HEK293 (cell line): Measurements from ENCODE around the gene PARD6G.

Source experiments
- CTCF ChIA-PET: fragments of 350-600 bp; formaldehyde crosslinking; extraction: SDS; loops from one replicate; lab custom pipeline; 2021; ENCODE audit warnings: antibody characterized with exemption; lab: Yijun Ruan, JAX
- POLR2A ChIA-PET: fragments of 300-600 bp; formaldehyde crosslinking; extraction: SDS; loops from one replicate; lab custom pipeline; 2020; ENCODE audit warnings: antibody characterized with exemption, inconsistent platforms; lab: Yijun Ruan, JAX
- H3K27ac ChIP-seq: fragments of 200-500 bp; sonication (Bioruptor generic); 2 replicates; pipeline ENCODE4 v1.5.1; 2014; ENCODE audit warnings: low read depth, low read length, control low read depth, inconsistent platforms; ENCODE audit errors: extremely low read depth
- H3K36me3 ChIP-seq, 2 experiments: fragments of 200-500 bp in 1 of 2; sonication (Bioruptor generic) in 1 of 2; 1 replicate in 1 of 2; 2 replicates in 1 of 2; pipeline ENCODE4 v1.5.1; 2014 to 2017; ENCODE audit warnings: inconsistent platforms in 2 of 2, low read length in 2 of 2; ENCODE audit not compliant: control insufficient read depth in 2 of 2, insufficient read depth in 1 of 2
- H3K4me1 ChIP-seq: fragments of 200-500 bp; sonication (Bioruptor generic); 2 replicates; pipeline ENCODE4 v1.5.1; 2014; ENCODE audit warnings: mild to moderate bottlenecking, low read length, inconsistent platforms; ENCODE audit not compliant: control insufficient read depth, insufficient read depth
- H3K4me3 ChIP-seq: 2 replicates; pipeline ENCODE4 v1.5.1; 2011; ENCODE audit warnings: low read depth, mild to moderate bottlenecking, control low read depth, low read length, moderate library complexity
- H3K9me3 ChIP-seq: fragments of 200-500 bp; sonication (Bioruptor generic); 2 replicates; pipeline ENCODE4 v1.5.1; 2014; ENCODE audit warnings: low read depth, low read length, inconsistent platforms; ENCODE audit not compliant: control insufficient read depth, insufficient read depth
- EGR2 ChIP-seq: fragments of 450-650 bp; formaldehyde crosslinking; IDR thresholded peaks from 2 replicates; pipeline ENCODE4 v1.5.1; 2016; ENCODE audit warnings: low read depth, missing biosample characterization, missing genetic modification characterization
- GFI1B ChIP-seq: fragments of 450-650 bp; formaldehyde crosslinking; IDR thresholded peaks from 2 replicates; pipeline ENCODE4 v1.5.1; 2016; ENCODE audit warnings: missing biosample characterization, missing genetic modification characterization
- GLIS2 ChIP-seq: fragments of 450-650 bp; formaldehyde crosslinking; IDR thresholded peaks from 2 replicates; pipeline ENCODE4 v1.5.1; 2016; ENCODE audit warnings: missing biosample characterization, missing genetic modification characterization
- KLF9 ChIP-seq: fragments of 450-650 bp; formaldehyde crosslinking; IDR thresholded peaks from 2 replicates; pipeline ENCODE4 v1.5.1; 2016; ENCODE audit warnings: missing biosample characterization, missing genetic modification characterization, low read depth
- PATZ1 ChIP-seq: fragments of 450-650 bp; formaldehyde crosslinking; IDR thresholded peaks from 2 replicates; pipeline ENCODE4 v1.5.1; 2016; ENCODE audit warnings: missing biosample characterization, missing genetic modification characterization
- PRDM10 ChIP-seq: fragments of 450-650 bp; formaldehyde crosslinking; IDR thresholded peaks from 2 replicates; pipeline ENCODE4 v1.5.1; 2016; ENCODE audit warnings: missing biosample characterization, missing genetic modification characterization
- SP2 ChIP-seq: fragments of 450-650 bp; formaldehyde crosslinking; IDR thresholded peaks from 2 replicates; pipeline ENCODE4 v1.5.1; 2016; ENCODE audit warnings: missing biosample characterization, missing genetic modification characterization
- SP7 ChIP-seq: fragments of 450-650 bp; formaldehyde crosslinking; IDR thresholded peaks from 2 replicates; pipeline ENCODE4 v1.5.1; 2016; ENCODE audit warnings: missing biosample characterization, missing genetic modification characterization
- ZBTB44 ChIP-seq: fragments of 450-650 bp; IDR thresholded peaks from 2 replicates; pipeline ENCODE4 v1.5.1; 2018; ENCODE audit warnings: missing biosample characterization, mild to moderate bottlenecking, missing genetic modification characterization
- ZBTB8A ChIP-seq: fragments of 450-650 bp; formaldehyde crosslinking; IDR thresholded peaks from 2 replicates; pipeline ENCODE4 v1.5.1; 2016; ENCODE audit warnings: missing biosample characterization, missing genetic modification characterization
- ZEB2 ChIP-seq: fragments of 450-650 bp; formaldehyde crosslinking; IDR thresholded peaks from 2 replicates; pipeline ENCODE4 v1.5.1; 2016; ENCODE audit warnings: missing biosample characterization, missing genetic modification characterization
- ZFHX2 ChIP-seq: fragments of 450-650 bp; formaldehyde crosslinking; conservative IDR thresholded peaks from 2 replicates; pipeline ENCODE4 v1.5.1; 2016; ENCODE audit warnings: missing biosample characterization, missing genetic modification characterization
- ZNF10 ChIP-seq: fragments of 450-650 bp; formaldehyde crosslinking; IDR thresholded peaks from 2 replicates; pipeline ENCODE4 v1.5.1; 2017; ENCODE audit warnings: missing biosample characterization, missing genetic modification characterization
- ZNF266 ChIP-seq: fragments of 450-650 bp; formaldehyde crosslinking; IDR thresholded peaks from 2 replicates; pipeline ENCODE4 v1.5.1; 2016; ENCODE audit warnings: missing biosample characterization, missing genetic modification characterization, low read depth
- ZNF335 ChIP-seq: fragments of 450-650 bp; formaldehyde crosslinking; conservative IDR thresholded peaks from 2 replicates; pipeline ENCODE4 v1.5.1; 2016; ENCODE audit warnings: missing biosample characterization, missing genetic modification characterization
- ZNF341 ChIP-seq: fragments of 450-650 bp; formaldehyde crosslinking; IDR thresholded peaks from 2 replicates; pipeline ENCODE4; 2016; ENCODE audit warnings: low read depth, missing biosample characterization, missing genetic modification characterization
- ZNF394 ChIP-seq: fragments of 450-650 bp; formaldehyde crosslinking; IDR thresholded peaks from 2 replicates; pipeline ENCODE4 v1.5.1; 2016; ENCODE audit warnings: missing biosample characterization, missing genetic modification characterization, mild to moderate bottlenecking, moderate library complexity, borderline replicate concordance
- ZNF404 ChIP-seq: fragments of 450-650 bp; formaldehyde crosslinking; IDR thresholded peaks from 2 replicates; pipeline ENCODE4 v1.5.1; 2017; ENCODE audit warnings: missing biosample characterization, missing genetic modification characterization
- ZNF596 ChIP-seq: fragments of 450-650 bp; IDR thresholded peaks from 2 replicates; pipeline ENCODE4 v1.5.0; 2018; ENCODE audit warnings: missing biosample characterization, mild to moderate bottlenecking, missing genetic modification characterization, moderate library complexity
- ZNF776 ChIP-seq: fragments of 450-650 bp; formaldehyde crosslinking; IDR thresholded peaks from 2 replicates; pipeline ENCODE4 v1.5.0; 2017; ENCODE audit warnings: missing biosample characterization, missing genetic modification characterization, borderline replicate concordance
- ZSCAN30 ChIP-seq: fragments of 450-650 bp; IDR thresholded peaks from 2 replicates; pipeline ENCODE4 v1.5.1; 2018; ENCODE audit warnings: missing biosample characterization, mild to moderate bottlenecking, missing genetic modification characterization, moderate library complexity
- ZSCAN5A ChIP-seq: fragments of 450-650 bp; formaldehyde crosslinking; IDR thresholded peaks from 2 replicates; pipeline ENCODE4 v1.5.1; 2016; ENCODE audit warnings: missing biosample characterization, missing genetic modification characterization

The PARD6G gene

GRCh38 chr18:80148326-80149199 lies 98.8 kb downstream of the PARD6G start:
- no peak for TF ChIP-seq ZNF10 (tag by site-specific recombination)
- TF ChIP-seq ZNF776 (tag by site-specific recombination), result no peak
- TF ChIP-seq ZNF394 (tag by site-specific recombination), result peak; percentile 27; the same call in 1 of the 2 replicates
- no peak for TF ChIP-seq ZNF596 (tag by site-specific recombination)
- no peak for TF ChIP-seq ZEB2
- TF ChIP-seq ZNF266, result no peak
- Histone ChIP-seq H3K36me3 (peaks cover 0 to 33% of the 10 kb centered on the region in 2 experiments; a peak in 1 of 3 replicates), H3K4me1 (peaks cover 9% of the 10 kb centered on the region), H3K4me3 (peak overlapping the region; percentile 41), H3K9me3 (no peaks in the 10 kb centered on the region), H3K27ac (peak overlapping the region; percentile 49; the same call in 1 of the 2 replicates)
- CTCF ChIA-PET, result interaction anchor here (5.9 kb wide), 1 partner anchor 9 kb away, joined by 38 read pairs; no protein-coding TSS in a partner anchor
- POLR2A ChIA-PET, result interaction anchor here (1.0 to 1.1 kb wide), 3 partner anchors 36 to 114 kb away, joined by 3 to 7 read pairs (median 4); partner anchors contain the start of genes ADNP2 and RBFA

- peak overlapping the region; percentile 49; the same call in 1 of the 2 replicates for H3K27ac ChIP-seq
- peaks cover 0 to 33% of the 10 kb centered on the region in 2 experiments; a peak in 1 of 3 replicates for H3K36me3 ChIP-seq
- H3K4me1 ChIP-seq, result peaks cover 15% of the 10 kb centered on the region
- H3K4me3 ChIP-seq, result peak overlapping the region; percentile 41
- ChIA-PET CTCF (interaction anchor here (0.6 to 5.9 kb wide), 3 partner anchors 10 to 125 kb away, joined by 3 to 38 read pairs (median 3); no protein-coding TSS in a partner anchor), POLR2A (interaction anchor here (1.0 to 1.1 kb wide), 3 partner anchors 19 to 113 kb away, joined by 3 to 7 read pairs (median 4); partner anchors contain the start of gene RBFA)
- no peaks in the 10 kb centered on the region for H3K9me3 ChIP-seq
- TF ChIP-seq GLIS2 (peak; percentile 52), SP7 (tag by site-specific recombination) (peak; percentile 46; the same call in 1 of the 2 replicates), ZNF404 (no peak), SP2 (tag by site-specific recombination) (peak; percentile 73), GFI1B (tag by site-specific recombination) (peak; percentile 62; the same call in 1 of the 2 replicates), ZSCAN30 (tag by site-specific recombination) (peak; percentile 49; the same call in 1 of the 2 replicates), ZBTB44 (tag by site-specific recombination) (no peak), ZNF341 (tag by site-specific recombination) (peak; percentile 67), EGR2 (tag by site-specific recombination) (peak; percentile 15; the same call in 1 of the 2 replicates), PATZ1 (tag by site-specific recombination) (0 out of 2 replicates have a peak, but pooled peaks have one; percentile 46), ZBTB8A (tag by site-specific recombination) (no peak), ZFHX2 (peak; percentile 60), KLF9 (tag by site-specific recombination) (peak; percentile 46; the same call in 1 of the 2 replicates), PRDM10 (tag by site-specific recombination) (no peak), ZSCAN5A (tag by site-specific recombination) (no peak), ZNF335 (0 out of 2 replicates have a peak, but pooled peaks have one; percentile 22)
These were observed 99.6 kb downstream of the PARD6G start for GRCh38 chr18:80147418-80148325.
